Stimulated activated naive CD8-positive, alpha-beta T cell treated with anti-CD3 and anti-CD28 coated beads, Interleukin-15, Interleukin-2, amounts not matched to agents 100 U/mL and 50 U/mL, for 24 hours (primary cell): ENCODE results near the gene FRMPD4.

ENCODE experiments used
- ATAC-seq: fragments of 150-1000 bp; cut with Tn5 transposase; one replicate; pipeline ENCODE4 v1.10.0; 2021
- DNase-seq: peaks from one replicate; pipeline ENCODE4 v3.0.0; 2021

FRMPD4 gene

DNA sequence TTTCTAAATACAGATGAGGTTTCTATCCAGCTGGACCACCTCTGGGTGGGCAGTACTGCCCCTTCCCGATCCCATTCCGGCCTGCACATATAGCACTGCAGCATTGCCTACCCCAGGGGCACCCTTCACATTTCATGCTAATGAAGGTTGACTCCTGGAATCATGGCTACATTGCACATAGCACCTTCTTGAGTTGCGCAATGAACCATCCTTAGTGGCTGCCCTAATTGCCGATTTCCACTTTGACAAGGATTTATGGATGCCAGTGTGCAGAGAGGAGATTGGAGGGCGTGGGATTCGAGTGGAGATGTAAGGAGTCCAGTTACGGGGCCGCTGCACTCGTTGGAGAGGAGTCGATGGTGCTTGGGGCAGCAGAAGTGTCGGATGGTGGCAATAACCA, 229.0 kb downstream of the FRMPD4 start:
- ATAC-seq, result no peak
- DNase-seq, result no peak

DNA sequence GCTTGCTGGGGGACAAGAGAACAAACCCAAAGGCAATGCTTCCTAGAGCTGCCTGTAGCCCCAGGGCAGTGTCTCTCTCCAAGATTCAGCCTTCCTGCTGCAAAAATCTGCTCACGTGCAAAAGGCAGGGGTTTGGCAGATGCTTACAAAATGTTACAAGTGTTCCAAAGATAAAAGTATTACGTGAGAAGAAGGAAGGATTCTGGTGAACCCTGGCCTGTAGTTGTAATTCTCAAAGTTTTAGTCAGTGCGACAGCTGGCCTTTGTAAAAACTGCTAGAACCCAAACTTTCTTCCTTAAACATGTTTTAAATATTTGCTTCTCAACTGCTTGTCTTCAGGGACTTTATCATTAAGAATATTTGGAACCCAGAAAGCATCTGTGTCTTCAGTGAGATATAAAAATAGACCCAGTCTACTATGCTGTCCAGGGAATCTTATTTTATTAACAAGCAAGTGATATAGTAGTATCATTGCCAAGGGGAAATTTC, 232.3 kb downstream of the FRMPD4 start:
- ATAC-seq, result no peak

DNA sequence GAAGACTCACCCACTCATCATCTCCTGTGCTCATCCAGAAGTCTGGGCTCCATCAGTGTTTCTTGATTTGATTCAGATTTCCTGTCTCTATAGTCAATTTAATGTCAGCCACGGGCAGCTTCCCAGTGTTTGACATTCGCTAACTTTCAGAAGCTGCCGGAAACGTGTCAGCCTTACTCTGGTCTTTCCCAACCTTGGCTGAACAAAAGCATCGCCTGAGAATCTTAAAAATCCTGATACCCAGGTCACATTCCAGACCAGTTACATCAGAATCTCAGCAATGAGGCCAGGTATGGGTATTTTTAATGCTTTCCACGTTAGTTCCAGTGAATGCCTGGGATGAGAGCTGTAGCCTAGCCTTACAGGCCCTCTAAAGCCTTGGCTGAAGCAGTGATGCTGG, 233.8 kb downstream of the FRMPD4 start:
- DNase-seq, result no peak
- no peak for ATAC-seq

More for the DNA sequence above, 232.3 kb downstream of the FRMPD4 start:
- DNase-seq, result no peak

DNA sequence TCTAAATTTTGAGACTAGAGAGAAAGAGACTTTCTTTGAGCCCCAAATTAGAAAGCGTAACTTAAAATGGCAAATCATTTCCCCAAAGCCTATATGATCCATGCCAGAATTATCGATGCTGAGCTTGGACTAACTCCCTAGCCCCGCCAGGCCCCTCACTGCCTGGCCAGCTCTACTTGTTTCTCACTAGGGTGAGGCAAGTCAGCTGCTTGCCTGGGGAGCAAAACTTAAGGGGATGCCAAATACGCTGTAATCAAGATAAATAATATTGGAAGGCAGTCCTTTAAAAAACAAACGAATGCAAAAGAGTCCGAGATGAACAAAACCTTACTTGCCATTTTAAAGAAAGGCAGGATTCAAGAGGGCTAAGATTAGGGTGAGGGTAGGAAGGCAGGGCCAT, 236.0 kb downstream of the FRMPD4 start:
- ATAC-seq (no peak), DNase-seq (no peak)

DNA sequence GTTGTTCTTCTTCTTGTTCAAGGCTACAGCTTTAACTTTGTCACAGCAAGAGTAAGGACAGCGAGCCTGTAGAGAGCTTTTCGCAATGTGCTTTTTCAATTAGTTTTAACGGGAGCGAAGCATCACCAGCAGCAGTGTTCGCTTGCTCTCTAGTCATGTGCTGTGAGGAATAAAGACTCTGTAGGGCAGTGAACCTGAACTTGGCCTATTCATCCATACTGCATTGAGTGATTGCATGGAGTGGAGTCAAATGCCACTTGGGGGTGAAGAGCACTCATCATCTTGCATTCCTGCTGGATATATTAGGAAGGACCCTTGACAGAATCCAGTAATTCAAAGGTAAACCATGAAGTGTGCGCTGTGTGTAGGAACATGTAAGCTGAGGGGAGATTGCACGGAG, 240.0 kb downstream of the FRMPD4 start:
- no peak for DNase-seq
- no peak for ATAC-seq

DNA sequence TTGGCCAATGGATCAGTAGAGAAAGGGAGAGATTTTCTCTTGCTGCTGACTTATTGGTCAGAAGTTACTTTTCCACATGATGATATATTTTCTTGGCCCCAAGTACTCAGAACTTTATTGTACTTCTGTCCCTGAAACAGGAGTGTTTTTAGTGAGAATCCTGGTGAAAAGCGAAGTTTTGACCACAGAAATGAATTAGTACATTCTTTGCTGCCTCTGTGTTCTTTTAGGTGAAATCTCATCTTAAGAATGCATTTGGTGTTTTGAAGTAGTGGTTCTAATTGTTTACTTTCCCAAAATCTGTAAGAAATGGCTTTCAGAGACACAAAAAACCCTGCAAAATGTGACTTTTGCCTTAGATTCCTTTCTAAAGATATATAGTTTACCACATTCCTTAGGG, 240.4 kb downstream of the FRMPD4 start:
- DNase-seq (no peak), ATAC-seq (no peak)

DNA sequence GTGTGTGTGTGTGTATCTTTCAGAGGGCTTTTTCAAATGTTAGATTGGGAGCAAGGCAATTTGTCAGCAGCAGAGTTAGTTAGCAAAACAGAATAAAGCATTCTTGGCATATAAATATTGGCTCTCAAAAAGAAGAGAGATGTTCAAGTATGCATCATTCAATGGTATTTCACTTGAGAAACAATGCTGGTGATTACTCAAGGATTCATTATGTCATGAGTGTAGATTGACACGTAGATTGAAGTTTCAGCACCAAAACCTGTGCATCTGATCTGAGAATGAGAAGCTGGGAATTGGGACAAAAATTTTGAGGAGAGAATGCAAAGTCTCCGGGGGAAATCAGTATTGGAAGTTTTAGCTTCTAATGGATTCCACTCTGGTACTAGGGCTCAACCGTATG, 241.4 kb downstream of the FRMPD4 start:
- ATAC-seq, result no peak
- DNase-seq, result no peak

DNA sequence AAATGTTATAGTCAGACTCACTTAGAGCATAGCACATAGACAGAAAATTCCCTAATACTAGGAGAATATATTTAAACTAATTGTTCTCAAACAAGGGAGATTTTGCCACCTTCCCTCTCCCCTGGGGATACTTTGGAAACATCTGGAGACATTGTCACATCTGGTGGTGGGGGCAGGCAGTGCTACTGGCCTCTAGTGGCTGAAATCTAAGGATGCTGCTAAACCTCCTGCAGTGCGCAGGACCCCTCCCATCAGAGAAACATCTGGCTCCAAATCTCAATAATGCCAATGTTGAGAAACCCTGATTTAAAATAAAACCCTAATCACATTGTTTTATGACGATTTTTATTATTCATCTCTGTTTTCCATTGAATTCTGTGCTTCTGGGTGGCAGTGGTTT, 244.9 kb downstream of the FRMPD4 start:
- ATAC-seq, result no peak
- DNase-seq, result no peak

DNA sequence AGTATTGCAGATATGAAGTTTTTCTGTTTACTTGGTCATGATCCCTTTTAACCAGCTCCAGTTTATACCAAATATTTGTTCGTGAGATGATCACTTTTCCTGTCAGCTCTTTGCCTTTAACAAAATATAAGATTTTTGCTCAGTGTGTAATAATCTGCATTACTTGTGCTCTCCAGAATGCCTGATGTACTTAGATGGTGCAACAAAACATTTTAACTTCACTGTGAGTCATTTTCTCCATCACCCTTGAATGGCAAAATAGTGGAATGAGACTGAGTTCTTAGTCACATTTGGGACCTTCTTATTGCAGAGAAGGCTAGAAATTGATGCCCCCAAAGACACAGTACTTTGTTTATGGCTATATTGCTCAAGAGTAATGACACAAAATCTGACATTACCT, 252.0 kb downstream of the FRMPD4 start:
- no peak for DNase-seq
- ATAC-seq, result no peak

DNA sequence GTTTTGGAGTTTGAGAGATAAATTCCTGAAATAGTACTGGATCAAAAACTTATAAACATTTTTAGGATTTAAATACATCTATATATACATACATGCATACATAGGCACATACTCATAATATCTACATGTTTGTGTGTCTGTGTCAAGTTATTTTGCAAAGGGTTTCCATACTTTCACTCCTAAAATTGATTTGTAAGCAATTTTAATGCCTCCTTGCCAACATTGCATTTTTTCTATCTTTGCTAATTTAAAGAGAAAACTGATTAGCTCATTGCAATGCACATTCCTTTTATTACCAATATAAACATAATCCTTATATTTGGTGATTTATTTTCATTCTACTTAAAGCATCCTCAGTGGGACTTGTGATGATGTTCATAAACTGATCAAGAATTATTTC, 258.3 kb downstream of the FRMPD4 start:
- ATAC-seq (no peak), DNase-seq (no peak)

DNA sequence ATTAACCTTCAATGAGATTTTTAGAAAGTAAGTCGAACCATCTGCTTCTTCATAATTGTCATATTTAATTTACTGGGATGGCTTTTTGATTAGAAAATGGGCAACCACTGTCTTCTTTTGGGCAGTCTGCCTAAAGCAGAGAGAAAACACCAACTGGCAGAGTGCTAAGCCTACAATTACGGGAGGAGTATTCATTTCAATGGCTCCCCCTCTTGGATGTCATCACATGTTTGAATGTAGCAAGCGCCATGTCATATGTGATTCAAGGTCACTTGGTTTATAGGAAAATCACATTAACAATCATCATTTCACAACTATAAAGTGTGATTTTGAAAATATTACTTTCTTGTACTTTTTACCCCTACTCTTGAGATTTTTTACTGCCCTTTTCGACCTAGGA, 261.9 kb downstream of the FRMPD4 start:
- no peak for ATAC-seq
- DNase-seq, result no peak

DNA sequence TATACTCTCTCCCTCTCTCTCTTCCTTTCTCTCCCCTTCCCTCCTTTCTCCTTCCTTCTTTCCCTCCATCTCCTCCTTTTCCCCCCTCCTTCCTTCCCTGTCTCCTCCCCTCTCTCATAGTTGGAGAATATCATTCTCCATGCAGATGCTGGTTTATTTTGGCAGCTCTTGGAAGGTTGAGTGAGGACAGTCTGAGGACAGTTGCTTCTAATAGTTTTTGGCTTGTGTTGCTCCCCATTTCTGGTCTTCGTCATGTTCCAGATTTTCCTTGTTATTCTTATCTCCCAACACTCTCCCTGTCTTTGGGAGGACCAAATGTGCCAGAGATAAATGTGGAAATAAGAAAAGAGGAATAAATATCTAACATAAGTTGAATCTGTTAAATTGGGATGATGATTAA, 263.0 kb downstream of the FRMPD4 start:
- DNase-seq (no peak), ATAC-seq (no peak)

DNA sequence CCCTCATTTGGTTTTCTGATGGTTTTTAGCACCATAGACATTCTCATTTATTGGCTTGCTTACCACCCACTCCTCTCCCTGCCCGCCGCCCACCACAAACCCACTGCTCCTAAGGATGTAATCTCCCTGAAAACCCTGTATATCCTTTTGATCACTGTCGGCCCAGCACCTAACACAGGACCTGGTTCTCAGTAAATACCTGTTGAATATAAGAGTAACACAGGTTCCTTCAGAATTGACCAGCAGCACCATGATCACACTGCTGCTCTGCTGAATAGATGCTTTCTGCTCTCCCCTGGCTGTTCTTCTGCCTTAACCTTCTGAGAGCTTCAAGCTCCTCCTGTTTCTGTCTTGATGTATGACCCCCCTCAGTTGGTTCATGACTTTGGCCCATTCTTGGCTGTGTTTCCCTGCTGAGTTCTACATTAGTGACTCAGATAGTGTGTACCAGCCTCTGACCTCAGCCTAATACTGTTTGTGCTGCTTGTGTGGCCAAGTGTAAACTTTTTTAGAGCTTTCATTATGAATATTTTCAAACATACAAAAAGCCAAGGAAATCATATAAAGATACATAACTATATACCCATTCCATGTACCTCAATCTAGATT, 265.3 kb downstream of the FRMPD4 start:
- no peak for ATAC-seq

DNA sequence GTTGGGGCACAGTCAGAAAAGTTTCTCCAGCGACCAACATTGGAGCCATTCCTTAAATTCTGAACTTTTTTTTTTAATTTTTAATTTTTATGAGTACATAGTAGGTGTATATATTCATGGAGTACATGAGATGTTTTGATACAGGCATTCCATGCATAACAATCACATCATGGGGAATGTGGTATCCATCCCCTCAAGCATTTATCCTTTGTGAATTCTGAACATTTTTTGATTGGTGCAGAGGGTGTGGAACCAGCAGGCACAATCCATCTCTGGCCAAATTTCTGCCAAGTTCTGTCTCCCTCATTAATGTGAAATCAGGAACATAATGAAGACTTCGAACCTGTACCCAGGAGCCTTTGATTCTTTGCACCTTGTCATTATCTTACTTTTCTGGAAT, 267.0 kb downstream of the FRMPD4 start:
- no peak for DNase-seq
- no peak for ATAC-seq

More for the DNA sequence above, 265.3 kb downstream of the FRMPD4 start:
- no peak for DNase-seq

DNA sequence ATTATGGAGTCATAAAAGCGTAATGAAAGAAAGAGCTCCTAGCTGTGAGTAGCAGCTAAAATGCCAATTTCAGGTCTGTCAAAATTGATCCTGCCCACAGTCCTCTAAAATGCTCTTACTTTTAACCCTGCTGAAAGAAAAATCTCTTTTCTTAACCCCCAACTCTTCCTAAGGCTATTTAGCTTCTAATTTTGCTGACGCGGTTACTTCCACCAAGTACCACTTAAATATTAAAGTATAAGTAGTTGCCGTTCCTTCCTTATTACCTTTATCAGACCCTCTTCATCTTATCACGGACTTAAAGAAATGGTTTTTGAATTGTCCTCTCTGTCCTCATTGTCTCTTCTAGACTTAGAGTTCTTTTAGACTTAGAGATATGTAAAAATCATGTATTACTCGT, 272.2 kb downstream of the FRMPD4 start:
- no peak for DNase-seq
- no peak for ATAC-seq

DNA sequence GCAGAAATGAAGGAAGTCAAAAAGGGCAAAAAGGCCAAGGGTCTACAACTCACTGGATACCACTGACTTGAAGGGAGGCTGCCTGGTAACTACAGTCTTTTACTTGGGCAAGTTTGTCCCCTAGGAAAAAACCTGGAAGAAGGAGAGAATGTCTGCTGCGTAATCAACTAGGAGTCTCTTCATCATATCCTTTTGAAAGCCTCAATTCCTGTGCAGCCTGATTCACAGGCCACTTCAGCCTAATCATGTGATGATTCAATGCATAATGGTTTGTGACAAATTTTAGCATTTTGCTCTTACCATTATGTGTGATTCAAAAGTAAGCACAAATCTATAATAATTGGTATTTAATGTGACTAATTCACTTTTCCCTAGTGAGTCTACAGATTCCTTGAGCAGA, 273.6 kb downstream of the FRMPD4 start:
- ATAC-seq (no peak), DNase-seq (no peak)

DNA sequence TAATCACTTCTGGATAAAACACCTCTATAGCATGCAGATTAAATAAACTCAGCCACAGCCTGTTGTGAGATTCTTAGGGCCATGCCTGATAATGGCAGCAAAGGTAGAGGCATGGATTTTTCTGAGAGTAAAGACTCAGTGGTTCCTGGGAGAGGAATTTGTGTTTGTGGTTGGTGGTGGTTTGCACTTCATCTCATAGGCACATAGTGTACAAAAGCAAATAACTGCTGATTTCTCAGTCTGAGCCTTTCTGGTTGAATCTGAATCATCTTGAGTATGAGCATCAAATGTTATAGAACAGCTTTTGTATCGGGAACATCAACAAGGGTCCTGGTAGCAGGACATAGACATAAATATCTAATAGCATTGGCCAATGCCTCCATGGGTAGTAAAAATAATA, 274.3 kb downstream of the FRMPD4 start:
- no peak for ATAC-seq
- DNase-seq, result no peak

DNA sequence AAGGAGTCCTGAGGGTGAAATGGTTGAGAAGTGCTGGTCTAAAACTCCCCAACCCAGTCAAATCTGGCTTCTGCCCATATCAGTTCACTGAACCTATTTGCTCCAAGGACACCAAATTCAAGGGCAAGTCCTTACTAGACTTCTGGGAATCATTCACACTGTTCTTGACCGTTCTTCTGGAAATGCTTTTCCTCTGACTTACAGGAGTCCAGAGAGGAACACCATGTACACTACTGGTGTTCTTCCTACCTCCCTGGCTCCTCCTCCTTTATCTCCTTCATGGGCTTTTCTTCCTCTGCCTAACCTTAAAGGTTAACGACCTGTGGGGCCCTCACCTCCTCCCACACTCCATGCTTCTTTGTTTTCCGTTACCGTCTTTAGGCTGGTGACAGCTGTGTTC, 281.3 kb downstream of the FRMPD4 start:
- ATAC-seq, result no peak
- no peak for DNase-seq

DNA sequence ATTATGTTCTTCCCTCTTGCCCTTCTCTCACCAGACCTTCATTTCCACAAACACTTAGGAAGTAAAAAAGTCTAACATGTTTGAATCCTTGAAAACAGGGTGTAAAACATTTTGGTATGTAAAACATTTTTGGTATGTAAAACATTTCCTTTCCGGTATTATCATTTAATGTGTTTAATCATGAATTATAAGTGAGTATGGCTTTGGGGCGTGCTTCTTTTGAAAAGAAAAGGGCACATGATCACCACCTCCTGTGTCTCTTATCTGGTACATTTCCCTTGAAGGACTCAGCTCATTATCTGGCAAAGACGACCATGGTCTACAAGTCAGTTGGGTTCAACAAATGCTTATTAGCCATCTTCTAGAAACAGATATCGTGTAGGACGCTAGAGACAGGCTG, 283.6 kb downstream of the FRMPD4 start:
- ATAC-seq (no peak), DNase-seq (no peak)

DNA sequence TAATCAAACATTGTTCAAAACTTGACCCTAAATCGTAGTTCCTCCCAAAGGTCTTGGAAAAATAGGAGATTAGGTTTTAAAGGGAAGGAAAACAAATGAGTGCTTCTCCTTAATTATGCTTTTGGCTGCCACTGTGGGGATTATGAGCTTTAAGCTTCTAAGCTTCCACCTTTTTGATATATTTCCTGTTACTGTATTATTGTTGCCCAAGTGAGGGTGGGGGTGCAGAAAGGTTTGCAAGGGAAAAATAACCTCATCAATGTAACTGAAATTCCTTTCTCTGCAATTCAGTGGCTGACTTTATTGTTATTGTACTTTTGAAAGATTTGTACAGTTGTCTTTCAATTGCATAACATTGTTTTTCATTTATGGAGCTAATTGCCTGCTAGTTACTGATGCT, 285.1 kb downstream of the FRMPD4 start:
- ATAC-seq, result no peak
- DNase-seq, result no peak

DNA sequence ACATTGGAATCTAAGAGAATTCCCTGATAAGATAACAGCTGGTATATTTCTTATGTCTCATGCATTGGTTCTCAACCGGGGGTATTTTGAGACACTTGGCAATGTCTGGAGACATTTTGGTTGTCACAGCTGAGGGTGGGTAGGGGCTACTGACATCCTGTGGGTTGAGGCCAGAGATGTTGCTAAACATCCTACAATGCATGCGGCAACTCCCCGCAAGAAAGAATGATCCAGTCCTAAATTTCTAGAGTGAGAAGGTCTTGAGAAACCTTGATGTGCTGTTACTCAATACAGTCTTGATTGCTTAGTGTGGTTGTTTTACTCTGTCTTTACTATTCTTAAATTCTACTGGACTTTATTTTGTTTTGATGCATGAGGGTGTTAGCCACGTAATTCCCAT, 287.2 kb downstream of the FRMPD4 start:
- ATAC-seq (no peak), DNase-seq (no peak)

DNA sequence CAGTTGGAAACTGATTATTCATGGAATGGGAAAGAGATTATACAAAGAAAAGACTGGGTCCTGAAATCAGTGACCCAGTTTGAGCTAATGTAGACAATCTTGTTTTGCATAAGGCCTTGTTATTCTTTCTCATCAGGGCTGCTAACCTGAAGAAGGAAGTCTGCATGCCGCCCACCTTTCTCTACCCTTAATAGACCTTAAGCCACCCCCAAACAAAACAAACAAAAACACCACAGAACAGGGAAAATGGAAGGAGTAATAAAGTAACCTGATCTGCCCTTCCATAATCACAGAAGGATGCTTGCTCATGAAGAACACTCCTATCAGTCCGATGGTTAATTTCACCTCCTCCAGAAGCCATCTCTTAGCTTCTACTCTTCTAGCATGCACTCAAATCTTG, 288.1 kb downstream of the FRMPD4 start:
- DNase-seq, result no peak

DNA sequence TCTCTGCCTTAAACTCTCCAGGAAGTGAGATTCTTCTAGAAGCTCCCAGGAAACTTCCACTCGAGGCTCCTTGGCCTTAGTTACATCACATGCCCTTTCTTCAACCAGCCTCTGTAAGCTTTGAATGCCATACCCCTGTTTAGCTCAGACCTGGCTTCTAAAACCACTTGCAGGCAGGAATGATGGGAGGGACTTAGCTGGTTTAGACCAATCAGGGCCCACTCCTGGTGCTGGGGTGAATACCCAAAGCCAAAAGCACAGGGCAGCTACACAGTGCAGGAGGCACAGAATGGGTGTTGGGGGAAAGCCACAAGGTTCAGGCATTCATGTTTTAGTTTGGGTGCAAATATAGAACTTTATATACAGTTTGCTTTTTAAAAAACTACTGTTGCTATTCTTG, 296.2 kb downstream of the FRMPD4 start:
- DNase-seq, result no peak

More for the DNA sequence above, 288.1 kb downstream of the FRMPD4 start:
- ATAC-seq, result no peak

DNA sequence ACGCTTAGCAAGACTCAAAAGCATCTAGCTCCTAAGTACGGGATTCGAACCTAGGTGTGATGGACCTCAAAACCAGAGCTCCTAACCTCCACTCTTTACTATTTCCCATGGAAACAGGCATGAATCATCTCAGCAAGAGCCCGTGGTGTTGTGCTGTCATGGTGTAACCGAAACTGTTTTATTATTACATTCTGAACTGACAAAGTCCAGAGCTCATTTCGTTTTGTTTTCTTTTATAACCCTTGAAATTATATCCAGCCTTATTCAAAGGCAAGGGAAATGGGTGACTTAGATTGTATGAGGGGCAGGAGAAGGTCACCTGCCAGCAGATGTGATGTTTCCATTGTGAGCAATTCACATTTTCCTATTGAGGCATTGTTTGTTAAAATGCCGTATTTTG, 301.1 kb downstream of the FRMPD4 start:
- DNase-seq (no peak), ATAC-seq (no peak)

More for the DNA sequence above, 296.2 kb downstream of the FRMPD4 start:
- ATAC-seq, result no peak

DNA sequence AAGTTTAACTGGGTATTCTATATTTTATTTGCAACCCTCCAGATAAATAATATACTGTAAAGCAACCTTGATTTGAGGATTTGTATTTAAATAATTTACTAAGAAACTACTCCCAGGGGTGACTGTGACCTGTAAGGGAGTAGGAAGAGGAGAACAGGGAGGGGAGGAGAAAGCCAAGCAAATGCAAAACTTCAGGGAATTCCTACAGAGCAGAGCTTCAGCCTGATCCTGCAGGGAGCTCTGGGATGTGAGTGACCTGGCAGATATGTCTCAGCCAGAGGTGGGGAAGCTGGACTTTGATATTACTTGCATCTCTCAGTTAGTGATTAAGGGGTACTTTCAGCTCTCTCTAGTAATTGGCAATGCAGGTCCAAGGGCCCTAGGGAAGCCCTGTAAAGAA, 302.0 kb downstream of the FRMPD4 start:
- DNase-seq, result no peak

More for the DNA sequence above, 302.0 kb downstream of the FRMPD4 start:
- ATAC-seq, result no peak
